RWPE2 (cell line): Measurements from ENCODE around the gene PHYKPL.
A peak's percentile ranks its signal among the peaks of the same experiment; 100 is the strongest.

Source experiments
- ATAC-seq: fragments of 200-7000 bp; cut with Tn5 transposase; 3 replicates; pipeline ENCODE4 v1.9.1; 2021; ENCODE audit warnings: low read depth
- DNase-seq: peaks from one replicate; pipeline ENCODE4 v3.0.0-alpha.2; 2020; ENCODE audit warnings: low spot score
- H3K27ac ChIP-seq: fragments of 450-650 bp; 2 replicates; pipeline ENCODE4 v1.5.1; 2017; ENCODE audit warnings: mild to moderate bottlenecking; ENCODE audit not compliant: poor library complexity, severe bottlenecking
- H3K27me3 ChIP-seq: fragments of 250-450 bp; sonication (Bioruptor Pico); 2 replicates; pipeline ENCODE4 v1.5.1; 2021; ENCODE audit warnings: mild to moderate bottlenecking, moderate library complexity; ENCODE audit not compliant: insufficient read depth, poor library complexity, severe bottlenecking
- H3K36me3 ChIP-seq: fragments of 250-450 bp; sonication (Bioruptor Pico); 2 replicates; pipeline ENCODE4 v1.5.1; 2020; ENCODE audit warnings: low read depth, mild to moderate bottlenecking, moderate library complexity
- H3K4me1 ChIP-seq: fragments of 250-450 bp; sonication (Bioruptor Pico); 2 replicates; pipeline ENCODE4 v1.5.1; 2021; ENCODE audit warnings: mild to moderate bottlenecking, moderate library complexity; ENCODE audit not compliant: insufficient read depth, poor library complexity, severe bottlenecking
- H3K4me3 ChIP-seq: fragments of 250-450 bp; sonication (Bioruptor Pico); 2 replicates; pipeline ENCODE4 v1.5.1; 2021; ENCODE audit warnings: mild to moderate bottlenecking, moderate library complexity; ENCODE audit not compliant: severe bottlenecking
- H3K9me3 ChIP-seq: fragments of 250-450 bp; sonication (Bioruptor Pico); 2 replicates; pipeline ENCODE4 v1.5.1; 2021; ENCODE audit warnings: mild to moderate bottlenecking, moderate library complexity; ENCODE audit not compliant: severe bottlenecking
- CTCF ChIP-seq: fragments of 450-650 bp; IDR thresholded peaks from one replicate; pipeline ENCODE4 v1.5.1; 2017; ENCODE audit warnings: mild to moderate bottlenecking, moderate library complexity; ENCODE audit not compliant: poor library complexity, severe bottlenecking

The PHYKPL gene

GRCh38 chr5:178207183-178207916, 25.3 kb downstream of the PHYKPL start:
- ATAC-seq (peak; percentile 6; the same call in 2 of the 3 replicates), DNase-seq (peak; percentile 36)
- Histone ChIP-seq H3K4me3 (no peak overlapping the region), H3K27ac (peak overlapping the region; percentile 85), H3K9me3 (no peaks in the 10 kb centered on the region), H3K27me3 (no peaks in the 10 kb centered on the region), H3K36me3 (peaks cover 71% of the 10 kb centered on the region), H3K4me1 (peaks cover 9% of the 10 kb centered on the region)
- TF ChIP-seq CTCF, result no peak

- H3K27ac ChIP-seq, result peak overlapping the region; percentile 85
- H3K4me1 ChIP-seq, result peaks cover 9% of the 10 kb centered on the region
- H3K4me3 ChIP-seq, result peak overlapping the region; percentile 94
- H3K9me3 ChIP-seq, result no peaks in the 10 kb centered on the region
- H3K36me3 ChIP-seq, result peaks cover 61% of the 10 kb centered on the region
- TF ChIP-seq CTCF, result no peak
- H3K27me3 ChIP-seq, result no peaks in the 10 kb centered on the region
- ATAC-seq (no peak), DNase-seq (peak; percentile 27)
Measured at GRCh38 chr5:178206166-178207101, 26.2 kb downstream of the PHYKPL start.

GRCh38 chr5:178205749-178206047, 26.9 kb downstream of the PHYKPL start:
- no peaks in the 10 kb centered on the region for H3K9me3 ChIP-seq
- ATAC-seq (no peak), DNase-seq (no peak)
- peak overlapping the region; percentile 85 for H3K27ac ChIP-seq
- peaks cover 54% of the 10 kb centered on the region for H3K36me3 ChIP-seq
- H3K4me1 ChIP-seq, result peaks cover 9% of the 10 kb centered on the region
- peak overlapping the region; percentile 94 for H3K4me3 ChIP-seq
- no peak for TF ChIP-seq CTCF
- H3K27me3 ChIP-seq, result no peaks in the 10 kb centered on the region

- peak; percentile 16 for TF ChIP-seq CTCF
- H3K27me3 ChIP-seq, result no peaks in the 10 kb centered on the region
- peaks cover 14% of the 10 kb centered on the region for H3K4me1 ChIP-seq
- peak overlapping the region; percentile 94 for H3K4me3 ChIP-seq
- peak overlapping the region; percentile 85 for H3K27ac ChIP-seq
- H3K9me3 ChIP-seq, result no peaks in the 10 kb centered on the region
- peaks cover 49% of the 10 kb centered on the region for H3K36me3 ChIP-seq
- DNase-seq (peak; percentile 83), ATAC-seq (peak; percentile 47)
Measured at GRCh38 chr5:178204935-178205748, 27.5 kb downstream of the PHYKPL start.
